ENCODE measurements around the gene CADM2.

The CADM2 gene

GRCh38 chr3:85193565-85193964 is 234.8 kb downstream of the CADM2 start:
- DNase-seq (ENCODE audit: low read depth, low spot score): no peak
- POLR2A ChIA-PET: no interaction called here
- no peak overlapping the region for H3K4me3 ChIP-seq (ENCODE audit: low read depth, low read length)
- TF ChIP-seq CTCF (IDR thresholded peaks at IDR 0.05; ENCODE audit: insufficient read depth, low read length, missing control alignments): no peak
- CTCF ChIA-PET: no interaction called here

GRCh38 chr3:85208650-85209049 is 249.9 kb downstream of the CADM2 start:
- TF ChIP-seq CTCF (IDR thresholded peaks at IDR 0.05; ENCODE audit: insufficient read depth, low read length, missing control alignments): no peak
- ChIA-PET POLR2A (no interaction called here), CTCF (no interaction called here)
- DNase-seq (ENCODE audit: low read depth, low spot score): no peak
- no peak overlapping the region for H3K4me3 ChIP-seq (ENCODE audit: low read depth, low read length)

GRCh38 chr3:85210540-85210939 is 251.8 kb downstream of the CADM2 start:
- H3K4me3 ChIP-seq (ENCODE audit: low read depth, low read length): no peak overlapping the region
- CTCF ChIA-PET: no interaction called here
- POLR2A ChIA-PET: no interaction called here
- no peak for DNase-seq (ENCODE audit: low read depth, low spot score)
- no peak for TF ChIP-seq CTCF (IDR thresholded peaks at IDR 0.05; ENCODE audit: insufficient read depth, low read length, missing control alignments)

GRCh38 chr3:85228966-85229365 is 270.2 kb downstream of the CADM2 start:
- no peak for DNase-seq (ENCODE audit: low read depth, low spot score)
- ChIA-PET CTCF (no interaction called here), POLR2A (no interaction called here)
- TF ChIP-seq CTCF (IDR thresholded peaks at IDR 0.05; ENCODE audit: insufficient read depth, low read length, missing control alignments): no peak
- H3K4me3 ChIP-seq (ENCODE audit: low read depth, low read length): no peak overlapping the region

GRCh38 chr3:85244091-85244490 is 285.3 kb downstream of the CADM2 start:
- no peak for DNase-seq (ENCODE audit: low read depth, low spot score)
- CTCF ChIA-PET: no interaction called here
- POLR2A ChIA-PET: no interaction called here
- H3K4me3 ChIP-seq (ENCODE audit: low read depth, low read length): no peak overlapping the region
- TF ChIP-seq CTCF (IDR thresholded peaks at IDR 0.05; ENCODE audit: insufficient read depth, low read length, missing control alignments): no peak

- no peak overlapping the region for H3K4me3 ChIP-seq (ENCODE audit: low read depth, low read length)
- no peak for TF ChIP-seq CTCF (IDR thresholded peaks at IDR 0.05; ENCODE audit: insufficient read depth, low read length, missing control alignments)
- DNase-seq (ENCODE audit: low read depth, low spot score): no peak
- CTCF ChIA-PET: no interaction called here
- POLR2A ChIA-PET: no interaction called here
These were observed 285.7 kb downstream of the CADM2 start for GRCh38 chr3:85244519-85244918.
